ENCODE results near the gene ERV3-1. TPM values are rescaled to one million over a fixed set of nuclear protein-coding genes. Genes with fewer than 3 reads are reported as not detected.
"Not testable (repeated sequence)": the region's sequence is repeated elsewhere in the genome, so short reads cannot be mapped to it uniquely, and the experiment has no call there.

ERV3-1 gene, protein sequence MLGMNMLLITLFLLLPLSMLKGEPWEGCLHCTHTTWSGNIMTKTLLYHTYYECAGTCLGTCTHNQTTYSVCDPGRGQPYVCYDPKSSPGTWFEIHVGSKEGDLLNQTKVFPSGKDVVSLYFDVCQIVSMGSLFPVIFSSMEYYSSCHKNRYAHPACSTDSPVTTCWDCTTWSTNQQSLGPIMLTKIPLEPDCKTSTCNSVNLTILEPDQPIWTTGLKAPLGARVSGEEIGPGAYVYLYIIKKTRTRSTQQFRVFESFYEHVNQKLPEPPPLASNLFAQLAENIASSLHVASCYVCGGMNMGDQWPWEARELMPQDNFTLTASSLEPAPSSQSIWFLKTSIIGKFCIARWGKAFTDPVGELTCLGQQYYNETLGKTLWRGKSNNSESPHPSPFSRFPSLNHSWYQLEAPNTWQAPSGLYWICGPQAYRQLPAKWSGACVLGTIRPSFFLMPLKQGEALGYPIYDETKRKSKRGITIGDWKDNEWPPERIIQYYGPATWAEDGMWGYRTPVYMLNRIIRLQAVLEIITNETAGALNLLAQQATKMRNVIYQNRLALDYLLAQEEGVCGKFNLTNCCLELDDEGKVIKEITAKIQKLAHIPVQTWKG
- total RNA-seq (ENCODE audit: insufficient read depth, low replicate concordance): 10.6 TPM

DNA sequence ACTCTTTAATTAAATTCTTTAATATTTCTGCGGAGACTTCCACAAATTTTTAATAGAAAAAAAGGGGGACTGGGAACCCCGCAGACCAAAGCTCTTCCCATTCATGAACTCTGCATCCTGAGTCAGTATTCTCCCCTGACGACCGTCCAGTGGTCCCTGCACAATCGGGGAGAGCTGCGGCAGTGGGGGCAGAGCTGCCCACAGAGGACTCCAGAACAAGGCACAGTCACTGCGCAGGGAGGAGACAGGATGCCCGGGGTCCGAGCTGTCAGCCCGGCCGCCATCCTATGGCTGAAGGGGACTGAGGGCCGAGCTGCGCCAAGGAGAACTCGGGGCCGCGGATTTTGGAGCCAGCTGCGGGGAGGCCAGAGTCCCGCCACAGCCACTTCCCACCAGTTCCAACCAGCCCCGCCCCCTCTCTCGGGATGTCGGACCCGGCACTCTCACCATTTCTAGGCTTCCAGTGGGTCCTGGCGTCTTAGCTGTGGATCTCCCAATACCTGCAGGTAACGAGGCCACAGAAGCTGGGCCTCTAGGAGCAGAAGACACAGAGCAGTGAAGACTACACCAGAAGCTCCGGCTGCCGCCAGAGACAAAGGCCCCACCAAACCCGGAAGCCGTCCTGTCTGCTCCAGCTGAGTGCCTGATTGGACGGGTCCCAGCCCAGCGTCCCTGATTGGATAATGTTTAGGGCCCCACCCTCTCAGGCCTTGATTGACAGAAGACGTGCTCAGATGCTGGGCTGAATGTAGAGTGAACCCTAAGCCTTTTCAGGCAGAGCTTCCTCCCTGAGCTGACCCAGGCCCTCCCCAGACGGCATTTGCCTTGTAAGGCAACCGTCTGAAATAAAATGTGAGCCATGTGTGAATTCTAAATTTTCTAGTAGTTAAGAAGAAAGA lies at the start of gene ERV3-1:
TSS of gene ERV3-1 (minus strand) at position 594 of the 899 bp plus-strand sequence. CDS start 13,661 bp downstream, outside the sequence.
- DNase-seq (ENCODE audit: low spot score): peak; percentile 99

DNA sequence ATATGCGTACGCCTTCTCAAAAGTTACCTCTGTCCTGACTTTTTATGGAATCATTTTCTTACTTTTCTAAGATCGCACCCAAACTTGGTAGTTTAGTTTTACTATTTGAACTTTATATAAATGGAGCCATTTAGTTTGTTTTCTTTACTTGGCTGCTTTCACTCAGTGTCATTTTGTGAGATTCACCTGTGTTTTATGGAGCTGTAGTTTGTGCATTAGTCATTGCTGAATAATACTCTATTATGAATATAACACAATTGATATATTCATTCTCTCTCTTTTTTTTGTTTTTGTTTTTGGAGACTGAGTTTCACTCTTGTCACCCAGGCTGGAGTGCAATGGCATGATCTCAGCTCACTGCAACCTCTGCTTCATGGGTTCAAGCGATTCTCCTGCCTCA lies 49.3 kb upstream of the ERV3-1 start:
- not testable (repeated sequence) for DNase-seq (ENCODE audit: low spot score)

DNA sequence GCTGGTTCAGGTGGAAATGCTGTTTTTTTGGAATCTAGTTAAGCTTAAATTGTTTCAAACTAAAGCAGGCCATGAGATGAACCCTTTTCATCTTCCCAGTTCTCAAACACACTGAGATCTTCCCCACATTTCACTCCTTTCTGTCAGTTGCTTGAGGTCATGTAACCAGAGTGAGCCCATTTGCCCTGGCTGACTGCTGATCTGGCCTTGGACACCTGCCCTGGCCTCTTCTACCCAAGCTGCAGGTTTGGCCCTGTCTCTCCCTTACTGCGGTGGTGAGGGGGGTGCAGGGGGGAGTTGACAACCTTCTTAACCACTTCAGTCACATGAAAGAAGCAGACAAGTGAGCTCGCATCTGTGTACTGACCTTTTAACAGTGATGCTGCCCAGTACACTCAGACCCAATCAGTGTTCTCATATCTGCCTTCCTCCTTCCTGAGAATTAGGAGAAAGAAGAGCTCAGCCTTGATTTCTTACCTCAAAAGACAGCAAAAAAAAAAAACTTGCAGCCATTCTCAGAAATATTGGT lies 48.0 kb upstream of the ERV3-1 start:
- DNase-seq (ENCODE audit: low spot score): not testable (repeated sequence)

DNA sequence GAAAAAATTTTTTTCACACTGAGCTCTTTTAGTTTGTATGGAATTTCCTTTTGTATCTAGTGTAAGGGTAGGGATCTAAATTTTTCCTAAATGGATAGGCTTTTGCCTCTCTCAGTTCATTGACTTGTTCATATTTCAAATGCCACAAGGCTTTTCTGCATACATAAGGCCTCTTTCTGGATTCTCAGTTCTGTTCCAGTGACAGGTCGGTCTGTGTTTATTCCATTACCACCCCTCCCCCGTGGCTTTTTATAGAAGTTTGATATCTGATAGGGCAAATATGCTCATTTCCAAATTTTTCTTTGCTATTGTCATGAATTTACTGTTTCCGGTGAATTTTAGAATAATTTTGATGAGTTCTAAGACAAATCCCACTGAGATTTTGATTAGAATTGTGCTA lies 45.2 kb upstream of the ERV3-1 start:
- DNase-seq (ENCODE audit: low spot score): not testable (repeated sequence)

DNA sequence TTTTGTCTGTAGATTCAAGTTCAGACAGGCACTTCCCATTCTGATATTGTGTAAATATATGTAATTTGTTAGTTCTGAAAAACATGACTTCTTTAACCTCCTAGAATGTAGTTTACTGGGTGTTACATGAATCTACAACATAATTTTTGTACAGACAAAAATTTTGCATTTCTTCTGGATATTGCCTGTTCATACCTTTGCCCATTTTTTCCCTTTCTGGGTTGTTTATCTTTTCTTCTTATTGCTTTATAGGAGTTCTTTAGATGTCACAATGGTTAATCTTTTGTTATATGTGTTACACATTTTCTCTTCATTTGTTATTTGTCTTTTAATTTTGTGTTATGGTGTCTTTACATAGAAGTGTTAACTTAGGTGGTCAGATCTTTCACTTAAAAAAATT lies 44.7 kb upstream of the ERV3-1 start:
- DNase-seq (ENCODE audit: low spot score): not testable (repeated sequence)

DNA sequence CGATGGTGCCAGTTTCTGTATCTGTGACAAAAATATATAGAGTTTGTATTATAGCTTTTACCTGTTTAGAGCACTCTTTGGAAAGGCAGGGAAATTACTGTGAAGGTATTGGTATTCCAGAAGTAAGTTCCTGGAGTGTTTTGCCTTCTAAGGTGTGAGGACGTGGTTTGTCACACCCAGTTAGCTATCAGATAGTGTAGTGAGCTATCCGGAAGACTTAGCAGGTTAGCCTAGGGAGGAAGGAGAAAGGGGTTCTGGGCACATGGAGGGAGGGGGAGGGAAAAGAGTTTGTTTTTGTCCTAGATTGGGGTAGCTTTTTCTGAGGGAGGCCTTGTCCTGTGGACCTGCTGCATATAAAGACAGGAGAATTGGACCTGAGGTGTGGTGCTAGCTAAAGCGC lies 39.8 kb upstream of the ERV3-1 start:
- DNase-seq (ENCODE audit: low spot score): not testable (repeated sequence)

DNA sequence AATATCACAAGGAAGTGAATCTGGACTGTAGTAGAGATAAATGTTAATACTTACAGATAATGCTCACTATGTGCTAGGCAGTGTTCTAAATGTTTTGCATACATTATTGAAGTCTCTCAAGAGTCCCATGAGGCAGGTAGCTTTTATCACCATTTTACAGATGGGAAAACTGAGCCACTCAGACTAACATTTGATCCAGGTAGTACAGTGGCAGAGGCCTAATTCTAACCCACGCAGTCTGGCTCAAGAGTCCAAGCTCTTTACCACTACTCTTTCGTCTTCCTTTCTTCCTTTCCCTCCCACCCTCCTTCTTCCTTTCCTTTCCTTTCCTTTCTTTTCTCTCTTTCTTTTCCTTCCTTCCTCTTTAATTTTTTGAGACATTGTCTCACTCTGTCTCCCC lies 39.1 kb upstream of the ERV3-1 start:
- DNase-seq (ENCODE audit: low spot score): not testable (repeated sequence)

DNA sequence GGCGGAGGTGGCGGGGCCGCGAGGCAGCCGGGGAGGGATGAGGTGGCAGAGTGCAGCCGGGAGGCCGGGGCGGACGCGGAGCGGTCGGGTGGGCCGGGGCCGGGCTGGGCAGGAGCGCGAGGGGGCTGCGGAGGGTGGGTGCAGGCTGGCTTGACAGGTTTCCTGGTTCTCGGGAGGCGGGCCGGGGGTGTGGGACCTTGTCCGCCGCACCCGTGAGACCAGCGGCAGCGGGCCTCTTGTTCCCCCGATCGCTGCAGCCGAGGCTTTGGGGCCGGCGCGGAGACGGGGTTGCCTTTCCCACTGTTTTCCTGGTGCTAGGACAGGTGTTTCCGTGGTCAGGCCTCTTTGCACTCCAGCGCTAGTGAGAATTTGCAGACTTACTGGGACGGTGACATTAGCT lies 32.3 kb upstream of the ERV3-1 start:
- peak; percentile 28 for DNase-seq (ENCODE audit: low spot score)

DNA sequence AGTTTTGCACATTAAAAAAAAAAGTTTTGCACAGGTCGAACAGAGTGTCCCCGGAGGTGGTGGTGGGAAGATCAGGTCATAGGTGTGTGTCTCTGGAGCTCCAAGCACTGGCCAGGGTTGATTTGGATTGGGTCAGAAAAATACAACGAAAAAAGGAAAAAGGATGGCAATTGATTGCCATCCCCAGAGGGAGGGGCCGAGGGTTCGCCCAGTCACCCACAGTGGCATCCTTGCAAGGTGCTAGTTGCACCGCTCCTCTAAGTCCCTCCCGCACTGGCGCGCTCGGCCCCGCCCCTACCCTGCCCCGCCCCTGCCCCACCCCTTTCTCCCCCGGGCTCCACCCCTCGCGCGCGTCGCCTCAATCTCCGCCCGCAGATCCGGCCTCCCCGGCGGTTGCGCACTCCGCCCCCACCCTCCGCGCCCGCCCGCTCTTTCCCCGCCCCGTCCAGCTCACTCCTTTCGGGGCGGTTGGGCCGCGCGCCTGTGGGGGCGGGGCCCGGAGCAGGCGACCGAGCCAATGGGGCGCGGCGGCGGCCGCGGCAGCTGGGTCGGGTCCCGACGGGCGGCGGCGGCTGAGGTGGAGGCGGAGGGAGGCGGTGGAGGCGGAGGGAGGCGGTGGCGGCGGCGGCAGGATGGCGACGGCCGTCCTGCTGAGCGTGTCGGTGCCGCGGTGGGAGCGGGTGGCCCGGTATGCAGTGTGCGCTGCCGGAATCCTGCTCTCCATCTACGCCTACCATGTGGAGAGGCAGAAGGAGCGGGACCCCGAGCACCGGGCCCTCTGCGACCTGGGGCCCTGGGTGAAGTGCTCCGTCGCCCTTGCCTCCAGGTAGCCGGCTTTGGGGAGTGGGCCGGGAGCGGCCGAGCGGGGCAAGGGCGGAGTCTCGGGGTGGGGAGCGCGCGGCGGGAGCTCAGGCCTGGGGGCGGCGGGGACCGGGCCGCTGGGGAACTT lies 31.5 kb upstream of the ERV3-1 start:
- DNase-seq (ENCODE audit: low spot score): peak; percentile 96

DNA sequence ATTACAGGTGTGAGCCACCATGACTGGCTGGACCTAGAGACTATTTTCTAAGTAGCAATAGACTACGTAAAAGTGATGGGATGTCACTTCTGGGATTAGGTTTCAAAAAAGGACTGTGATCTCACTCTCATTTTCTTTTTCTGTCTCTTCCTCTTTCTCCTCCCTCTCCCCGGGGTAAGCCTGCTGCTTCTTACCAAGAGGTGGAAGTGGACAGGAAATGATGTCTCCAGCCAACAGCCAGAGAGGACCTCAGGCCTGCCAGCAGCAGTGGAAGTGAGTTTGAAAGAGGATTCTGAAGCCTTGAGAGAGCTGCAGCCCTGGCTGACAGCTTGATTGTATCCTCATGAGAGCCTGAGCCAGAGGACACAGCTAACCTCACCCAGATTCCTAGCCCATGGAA lies 30.0 kb upstream of the ERV3-1 start:
- DNase-seq (ENCODE audit: low spot score): peak; percentile 19

DNA sequence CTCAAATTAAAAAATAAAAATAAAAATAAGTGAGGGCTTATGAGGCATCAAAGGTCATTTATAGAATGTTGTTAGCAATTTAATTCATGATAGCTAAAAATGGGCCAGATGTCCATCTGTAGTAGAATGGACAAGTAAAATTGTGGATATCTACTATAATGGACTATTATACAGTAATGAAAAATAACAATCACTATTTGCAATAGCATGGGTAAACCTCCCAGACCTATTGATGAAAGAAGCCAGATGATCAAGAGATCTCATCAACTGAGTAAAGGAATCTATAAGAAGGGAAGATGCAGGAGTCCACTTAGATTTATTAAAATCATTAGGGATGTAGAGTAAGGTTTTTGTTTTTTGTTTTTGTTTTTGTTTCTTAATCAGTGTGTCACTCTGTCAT lies 29.0 kb upstream of the ERV3-1 start:
- DNase-seq (ENCODE audit: low spot score): not testable (repeated sequence)

DNA sequence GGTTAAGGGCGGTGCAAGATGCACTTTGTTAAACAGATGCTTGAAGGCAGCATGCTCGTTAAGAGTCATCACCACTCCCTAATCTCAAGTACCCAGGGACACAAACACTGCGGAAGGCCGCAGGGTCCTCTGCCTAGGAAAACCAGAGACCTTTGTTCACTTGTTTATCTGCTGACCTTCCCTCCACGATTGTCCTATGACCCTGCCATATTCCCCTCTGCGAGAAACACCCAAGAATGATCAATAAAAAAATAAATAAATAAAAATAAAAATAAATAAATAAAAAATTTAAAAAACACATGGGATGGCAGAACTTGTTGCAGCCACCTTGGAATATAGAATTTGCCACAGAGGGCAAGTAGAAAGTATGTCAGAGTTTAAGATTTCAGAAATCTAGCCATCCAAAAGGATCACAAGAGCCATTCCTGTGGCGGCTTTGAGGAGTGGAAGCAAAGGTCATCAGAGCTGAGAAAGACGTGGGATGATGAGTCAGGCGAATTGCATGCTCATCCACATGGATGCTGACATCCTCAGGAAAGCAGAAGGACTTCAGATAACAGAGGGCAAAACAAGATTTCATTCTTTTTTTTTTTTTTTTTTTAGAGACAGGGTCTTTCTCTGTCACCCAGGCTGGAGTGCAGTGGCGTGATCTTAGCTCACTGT lies 27.8 kb upstream of the ERV3-1 start:
- not testable (repeated sequence) for DNase-seq (ENCODE audit: low spot score)

DNA sequence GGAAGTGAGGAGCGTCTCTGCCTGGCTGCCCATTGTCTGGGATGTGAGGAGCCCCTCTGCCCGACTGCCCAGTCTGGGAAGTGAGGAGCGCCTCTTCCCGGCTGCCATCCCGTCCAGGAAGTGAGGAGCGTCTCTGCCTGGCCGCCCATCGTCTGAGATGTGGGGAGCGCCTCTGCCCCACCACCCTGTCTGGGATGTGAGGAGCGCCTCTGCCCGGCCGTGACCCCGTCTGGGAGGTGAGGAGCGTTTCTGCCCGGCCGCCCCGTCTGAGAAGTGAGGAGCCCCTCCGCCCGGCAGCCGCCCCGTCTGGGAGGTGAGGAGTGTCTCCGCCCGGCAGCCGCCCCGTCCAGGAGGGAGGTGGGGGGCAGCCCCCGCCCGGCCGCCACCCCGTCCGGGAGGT lies 26.9 kb upstream of the ERV3-1 start:
- not testable (repeated sequence) for DNase-seq (ENCODE audit: low spot score)

DNA sequence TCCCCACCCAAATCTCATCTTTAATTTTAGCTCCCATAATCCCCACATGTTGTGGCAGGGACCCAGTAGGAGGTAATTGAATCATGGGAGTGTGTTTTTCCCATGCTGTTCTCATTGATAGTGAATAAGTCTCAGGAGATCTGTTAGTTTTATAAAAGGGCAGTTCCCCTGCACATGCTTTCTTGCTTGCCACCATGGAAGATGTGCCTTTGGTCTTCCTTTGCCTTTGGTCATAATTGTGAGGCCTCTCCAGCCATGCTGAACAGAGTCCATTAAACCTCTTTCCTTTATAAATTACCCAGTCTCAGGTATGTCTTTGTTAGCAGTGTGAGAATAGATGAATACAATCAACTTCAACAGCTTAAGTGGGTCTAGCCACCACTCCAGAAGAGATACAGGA lies 18.5 kb upstream of the ERV3-1 start:
- DNase-seq (ENCODE audit: low spot score): not testable (repeated sequence)

DNA sequence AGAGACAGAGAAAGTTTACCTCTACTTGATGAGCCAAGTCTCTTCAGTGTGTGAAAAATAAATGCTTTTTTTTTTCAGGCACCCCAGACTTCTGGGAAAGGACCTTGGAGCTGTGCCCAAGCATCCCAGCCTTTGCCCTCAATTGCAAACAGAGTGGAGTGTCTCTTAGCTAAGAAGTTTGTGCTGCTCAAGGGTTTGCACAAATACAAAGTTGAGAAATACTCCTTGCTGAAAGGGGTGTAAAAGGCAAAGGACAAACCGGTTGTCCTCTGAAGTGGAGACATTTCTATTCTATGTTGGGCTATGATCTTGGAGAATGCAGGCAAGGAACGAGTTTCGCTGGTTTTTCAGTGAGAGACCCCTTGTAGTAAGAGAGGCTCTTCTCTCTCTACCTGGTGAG lies 14.5 kb upstream of the ERV3-1 start:
- not testable (repeated sequence) for DNase-seq (ENCODE audit: low spot score)

DNA sequence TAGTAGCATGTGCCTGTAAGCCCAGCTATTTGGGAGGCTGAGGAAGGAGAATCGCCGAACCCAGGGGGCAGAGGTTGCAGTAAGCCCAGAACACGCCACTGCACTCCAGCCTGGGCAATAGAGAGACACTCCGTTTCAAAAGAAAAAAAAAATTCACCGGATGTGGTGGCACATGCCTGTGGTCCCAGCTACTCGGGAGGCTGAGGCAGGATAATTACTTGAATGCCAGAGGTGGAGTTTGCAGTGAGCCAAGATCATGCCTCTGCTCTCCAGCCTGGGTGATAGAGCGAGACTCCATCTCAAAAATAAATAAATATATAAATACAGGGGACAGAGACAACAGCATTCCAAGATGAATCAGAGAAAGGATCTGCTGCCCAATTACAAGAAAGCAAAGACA lies 3.4 kb upstream of the ERV3-1 start:
- DNase-seq (ENCODE audit: low spot score): not testable (repeated sequence)

DNA sequence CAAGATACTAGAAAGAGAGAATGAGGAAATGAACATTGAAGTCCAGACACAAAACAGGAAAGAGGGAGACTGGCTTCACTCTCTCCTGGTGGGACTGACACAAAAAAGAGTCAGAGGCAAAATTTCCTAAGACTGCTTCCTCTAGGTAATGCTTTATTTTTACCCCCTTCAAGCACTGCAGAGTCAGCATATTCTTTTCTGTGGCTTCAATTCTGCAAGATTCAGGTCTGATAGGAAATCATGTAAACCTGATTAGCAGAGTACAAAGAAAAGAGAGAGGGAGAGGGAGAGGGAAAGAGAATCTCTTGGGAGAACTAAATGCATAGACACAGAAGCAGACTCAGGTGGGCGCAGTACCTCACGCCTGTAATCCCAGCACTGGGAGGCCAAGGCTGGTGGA lies 2.9 kb upstream of the ERV3-1 start:
- DNase-seq (ENCODE audit: low spot score): not testable (repeated sequence)

DNA sequence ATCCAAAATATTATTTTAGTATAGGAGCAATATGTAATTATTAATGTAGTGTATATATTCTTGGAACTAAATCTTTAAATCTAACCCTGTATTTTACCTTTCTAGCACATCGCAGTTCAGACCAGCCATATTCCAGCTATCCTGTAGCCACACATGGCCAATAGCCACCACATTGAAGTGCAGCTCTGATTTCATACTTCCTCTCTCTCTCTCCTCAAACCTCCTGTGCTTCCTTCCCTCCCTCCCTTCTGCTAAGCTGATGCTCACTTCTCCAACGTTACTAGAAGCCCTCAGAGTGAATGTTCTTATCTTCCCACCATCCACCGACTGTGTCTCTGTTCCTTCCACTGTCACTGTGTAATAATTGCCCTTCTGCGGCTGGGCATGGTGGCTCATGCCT lies 549 bp upstream of the ERV3-1 start:
- not testable (repeated sequence) for DNase-seq (ENCODE audit: low spot score)

DNA sequence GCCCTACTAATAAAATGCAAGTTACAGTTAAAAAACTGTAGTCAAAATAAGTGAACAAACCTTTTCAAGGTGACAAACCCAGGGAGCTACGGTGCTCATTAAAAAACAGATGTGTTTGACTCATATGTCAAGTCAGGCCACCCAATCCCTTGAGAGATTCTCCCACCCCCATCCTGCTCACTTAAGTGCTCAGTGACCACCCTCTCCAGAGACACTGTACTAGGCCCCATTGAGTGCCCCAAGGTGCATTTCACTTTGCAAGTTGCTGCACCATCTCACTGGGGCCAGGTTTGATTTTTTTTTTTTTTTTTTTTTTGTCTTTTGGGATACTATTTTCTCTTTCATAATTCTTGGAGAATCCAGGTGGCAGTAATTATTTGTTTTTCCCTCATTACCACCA lies 1.9 kb downstream of the ERV3-1 start:
- DNase-seq (ENCODE audit: low spot score): no peak

DNA sequence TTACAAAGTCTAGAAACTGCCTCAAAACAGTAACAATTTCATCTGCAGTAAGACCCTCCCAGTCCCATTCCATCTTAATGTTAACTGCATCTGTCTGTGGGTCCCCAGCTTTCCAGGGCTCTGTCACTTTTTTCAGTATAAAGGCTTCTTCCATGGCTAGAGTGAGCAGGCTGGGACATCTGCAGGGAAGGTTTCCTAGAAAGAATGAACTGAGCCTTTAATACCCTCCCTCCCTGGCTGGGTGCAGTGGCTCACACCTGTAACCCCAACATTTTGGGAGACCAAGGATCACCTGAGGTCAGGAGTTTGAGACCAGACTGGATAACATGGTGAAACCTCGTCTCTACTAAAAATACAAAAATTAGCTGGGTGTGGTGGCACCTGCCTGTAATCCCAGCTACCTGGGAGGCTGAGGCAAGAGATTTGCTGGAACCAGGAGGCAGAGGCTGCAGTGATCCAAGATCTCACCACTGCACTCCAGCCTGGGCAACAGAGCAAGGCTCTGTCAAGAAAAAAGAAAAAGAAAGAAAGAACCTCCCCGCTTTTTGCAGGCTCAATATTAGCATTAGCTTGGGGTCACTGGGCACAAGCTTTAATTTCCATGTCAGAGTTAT lies 3.4 kb downstream of the ERV3-1 start:
- DNase-seq (ENCODE audit: low spot score): no peak

All from umbilical cord (tissue), 2 donors.